A549 (cell line): ENCODE measurements around the gene SNX25. TPM values are rescaled to one million over a fixed set of nuclear protein-coding genes. Genes with fewer than 3 reads are reported as not detected.
A peak's percentile ranks its signal among the peaks of the same experiment; 100 is the strongest.

ENCODE experiments used
- ATAC-seq, 2 experiments: fragments of 200-7000 bp in 1 of 2; fragments of >200 bp in 1 of 2; cut with Nextera tagmentation in 1 of 2; cut with Tn5 transposase in 1 of 2; 3 replicates each; pipeline versions ENCODE4 v1.8.0 to v1.9.1; 2018 to 2020; ENCODE audit warnings: mild to moderate bottlenecking in 1 of 2, moderate library complexity in 1 of 2
- CTCF ChIA-PET: fragments of 300-600 bp; sonication (Branson Sonifier 250); formaldehyde crosslinking; extraction: SDS; loops from one replicate; lab custom pipeline; 2021; ENCODE audit warnings: antibody characterized with exemption, inconsistent platforms; lab: Yijun Ruan, JAX
- POLR2A ChIA-PET: fragments of 350-600 bp; formaldehyde crosslinking; extraction: SDS; loops from one replicate; lab custom pipeline; 2021; ENCODE audit warnings: antibody characterized with exemption, inconsistent platforms; lab: Yijun Ruan, JAX
- DNase-seq, 2 experiments: peaks; one replicate each; pipeline versions ENCODE4 v3.0.0 to v3.0.0-alpha.2; 2011 to 2016; ENCODE audit warnings: low read depth in 1 of 2, low spot score in 1 of 2
- FAIRE-seq: peaks from 2 replicates; lab custom pipeline; 2011; peaks lifted over from hg19 to GRCh38; lab: Jason Lieb, UNC
- H3K27ac ChIP-seq, 2 experiments: fragments of >200 bp; sonication (Bioruptor Twin); formaldehyde crosslinking; 3 replicates each; pipeline ENCODE4 v1.5.1; 2016 to 2017
- H3K4me1 ChIP-seq: fragments of >200 bp; sonication (Bioruptor Twin); formaldehyde crosslinking; 3 replicates; pipeline ENCODE4 v1.6.1; 2016
- H3K4me2 ChIP-seq: fragments of >200 bp; sonication (Bioruptor Twin); formaldehyde crosslinking; 3 replicates; pipeline ENCODE4 v1.6.1; 2016
- H3K4me3 ChIP-seq: fragments of >200 bp; sonication (Bioruptor Twin); formaldehyde crosslinking; 3 replicates; pipeline ENCODE4 v1.5.1; 2016
- H3K9me3 ChIP-seq: fragments of >200 bp; sonication (Bioruptor Twin); formaldehyde crosslinking; 3 replicates; pipeline ENCODE4 v1.6.1; 2016
- CBX2 ChIP-seq: fragments of 200-600 bp; sonication (generic); IDR thresholded peaks from 2 replicates; pipeline ENCODE4 v1.6.1; 2016; ENCODE audit warnings: low read depth, mild to moderate bottlenecking, borderline replicate concordance
- CBX8 ChIP-seq: fragments of 200-600 bp; sonication (generic); IDR thresholded peaks from 2 replicates; pipeline ENCODE4 v1.6.1; 2016
- CHD2 ChIP-seq: fragments of 150-350 bp; IDR thresholded peaks from 2 replicates; pipeline ENCODE4 v1.6.1; 2014; ENCODE audit warnings: low read length; ENCODE audit not compliant: partially characterized antibody
- CTCF ChIP-seq: fragments of >200 bp; sonication (Bioruptor Twin); formaldehyde crosslinking; IDR thresholded peaks from 3 replicates; pipeline ENCODE4 v1.5.1; 2016
- EHMT2 ChIP-seq: fragments of 200-600 bp; sonication (generic); IDR thresholded peaks from 2 replicates; pipeline ENCODE4 v1.6.1; 2016; ENCODE audit warnings: antibody characterized with exemption, low read depth, mild to moderate bottlenecking, moderate library complexity
- ELK1 ChIP-seq: fragments of 150-350 bp; IDR thresholded peaks from 2 replicates; pipeline ENCODE4 v1.6.1; 2014; ENCODE audit warnings: low read depth, mild to moderate bottlenecking, low read length
- EP300 ChIP-seq, 2 experiments: fragments of >200 bp; sonication (Bioruptor Twin); formaldehyde crosslinking; IDR thresholded peaks; 2 replicates in 1 of 2; 3 replicates in 1 of 2; pipeline ENCODE4 v1.6.1; 2016 to 2017
- FOSB ChIP-seq: fragments of 250-450 bp; sonication (Bioruptor Pico); IDR thresholded peaks from 2 replicates; pipeline ENCODE4 v1.5.0; 2020; ENCODE audit warnings: mild to moderate bottlenecking, moderate library complexity
- FOSL2 ChIP-seq, 2 experiments: fragments of 450-650 bp in 1 of 2; fragments of >200 bp in 1 of 2; sonication (Bioruptor Twin) in 1 of 2; formaldehyde crosslinking; IDR thresholded peaks; 2 replicates each; pipeline versions ENCODE4 v1.5.0 to v1.6.1; 2016 to 2020; ENCODE audit warnings: mild to moderate bottlenecking in 1 of 2, moderate library complexity in 1 of 2
- GATA3 ChIP-seq: IDR thresholded peaks from 2 replicates; pipeline ENCODE4 v1.6.1; 2012; ENCODE audit warnings: borderline replicate concordance
- HOXA7 ChIP-seq: fragments of 250-450 bp; sonication (Bioruptor Pico); IDR thresholded peaks from 2 replicates; pipeline ENCODE4 v1.5.0; 2020; ENCODE audit warnings: mild to moderate bottlenecking, moderate library complexity
- HOXB5 ChIP-seq: fragments of 250-450 bp; sonication (Bioruptor Pico); IDR thresholded peaks from 2 replicates; pipeline ENCODE4 v1.5.0; 2020; ENCODE audit warnings: mild to moderate bottlenecking, moderate library complexity
- KDM1A ChIP-seq: fragments of 200-600 bp; sonication (generic); IDR thresholded peaks from 2 replicates; pipeline ENCODE4 v1.6.1; 2016; ENCODE audit warnings: low read depth, mild to moderate bottlenecking
- KDM5A ChIP-seq: fragments of 200-600 bp; sonication (generic); IDR thresholded peaks from 2 replicates; pipeline ENCODE4 v1.6.1; 2016; ENCODE audit warnings: antibody characterized with exemption, mild to moderate bottlenecking
- MYC ChIP-seq: IDR thresholded peaks from 2 replicates; pipeline ENCODE4 v1.6.1; 2012; ENCODE audit warnings: mild to moderate bottlenecking, inconsistent platforms, low read length, improper control_type of control experiment, borderline replicate concordance
- NR3C1 ChIP-seq: fragments of >200 bp; sonication (Bioruptor Twin); formaldehyde crosslinking; IDR thresholded peaks from 3 replicates; pipeline ENCODE4 v1.6.1; 2017
- POLR2AphosphoS2 ChIP-seq: conservative IDR thresholded peaks from 2 replicates; pipeline ENCODE4 v1.6.1; 2012; ENCODE audit warnings: low read length, improper control_type of control experiment, inconsistent platforms
- RAD21 ChIP-seq, 2 experiments: fragments of >200 bp in 1 of 2; sonication (Bioruptor Twin) in 1 of 2; formaldehyde crosslinking in 1 of 2; IDR thresholded peaks in 1 of 2; conservative IDR thresholded peaks in 1 of 2; 2 replicates in 1 of 2; 3 replicates in 1 of 2; pipeline ENCODE4 v1.6.1; 2012 to 2018; ENCODE audit warnings: inconsistent platforms in 1 of 2
- RARB ChIP-seq: fragments of 250-450 bp; sonication (Bioruptor Pico); IDR thresholded peaks from 2 replicates; pipeline ENCODE4 v1.8.0; 2021; ENCODE audit warnings: mild to moderate bottlenecking, moderate library complexity
- RFX5 ChIP-seq: fragments of 450-650 bp; IDR thresholded peaks from 2 replicates; pipeline ENCODE4 v1.7.1; 2014; ENCODE audit warnings: antibody characterized with exemption, mild to moderate bottlenecking, moderate library complexity
- SMC3 ChIP-seq: fragments of >200 bp; sonication (Bioruptor Twin); formaldehyde crosslinking; IDR thresholded peaks from 3 replicates; pipeline ENCODE4 v1.6.1; 2018; ENCODE audit warnings: inconsistent platforms
- ZNF302 ChIP-seq: fragments of 250-450 bp; sonication (Bioruptor Pico); IDR thresholded peaks from 2 replicates; pipeline ENCODE4 v1.9.0; 2021; ENCODE audit warnings: inconsistent platforms, mild to moderate bottlenecking, moderate library complexity
- ZSCAN20 ChIP-seq: fragments of 250-450 bp; sonication (Bioruptor Pico); IDR thresholded peaks from 2 replicates; pipeline ENCODE4 v1.8.0; 2022; ENCODE audit warnings: mild to moderate bottlenecking, moderate library complexity
- WGBS: methylation state at CpG from one replicate; pipeline ENCODE4 v1.1.6; 2017; ENCODE audit errors: missing lambda C conversion rate; 5-methylcytosine and 5-hydroxymethylcytosine counted together
- polyA plus RNA-seq, 4 experiments: library from polyadenylated mRNA; depleted of rRNA in 3 of 4; stranded (reverse); fragments of >200 nt; fragmentation: RNase III in 1 of 4; extraction: RNeasy Plus Mini Kit Qiagen cat#74134 plus additional on column Dnase treatment in 1 of 4; gene quantifications; 2 replicates in 3 of 4; 3 replicates in 1 of 4; pipeline ENCODE4 v1.2.3, GENCODE V29; 2011 to 2017
- TF ChIP-seq, protein P1 (sequence below): fragments of >200 bp; sonication (Bioruptor Twin); formaldehyde crosslinking; IDR thresholded peaks from 3 replicates; pipeline ENCODE4 v1.6.1; 2016
- TF ChIP-seq, protein P2 (sequence below): fragments of 200-600 bp; sonication (generic); IDR thresholded peaks from 2 replicates; pipeline ENCODE4 v1.6.1; 2016; ENCODE audit warnings: antibody characterized with exemption, mild to moderate bottlenecking, moderate library complexity
- TF ChIP-seq, protein P3 (sequence below): fragments of 250-450 bp; sonication (Bioruptor Pico); IDR thresholded peaks from 2 replicates; pipeline ENCODE4 v1.5.0; 2020; ENCODE audit warnings: low read depth, mild to moderate bottlenecking, moderate library complexity

The SNX25 gene
- polyA plus RNA-seq, 2 of the 4 experiments (the other 2 are of a cell fraction): 10.1 to 13.0 TPM

DNA sequence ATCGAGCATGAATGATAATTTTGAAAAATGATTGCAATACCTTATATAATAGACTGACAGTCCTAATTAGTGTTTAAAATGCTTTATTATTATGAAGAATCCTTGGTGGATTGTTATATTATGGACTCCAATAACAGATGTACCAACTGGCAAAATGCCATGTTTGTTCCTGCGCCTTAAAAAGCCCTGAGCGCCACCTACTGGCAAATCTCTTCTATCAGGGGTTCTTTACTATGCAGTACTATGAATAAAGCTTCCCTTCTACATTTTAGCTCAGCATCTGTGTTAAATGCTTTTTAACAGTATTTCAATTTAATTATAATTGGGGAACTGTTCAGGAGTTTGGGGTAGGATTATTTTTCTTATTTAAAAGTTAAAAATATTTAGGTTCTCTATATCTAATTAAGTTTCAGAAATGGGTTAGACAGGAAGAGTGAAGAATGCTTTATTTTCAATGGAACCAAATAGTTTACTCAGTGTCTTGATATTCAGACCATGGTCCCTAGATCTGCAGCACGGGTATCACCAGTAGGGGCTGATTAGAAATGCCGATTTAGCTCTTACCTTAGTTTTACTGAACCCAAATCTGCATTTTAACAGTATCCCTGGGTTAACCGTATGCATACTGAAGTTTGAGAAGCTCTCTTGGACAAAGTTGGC lies 25.6 kb upstream of the SNX25 start:
- FAIRE-seq: no peak
- POLR2A ChIA-PET: no interaction called here

DNA sequence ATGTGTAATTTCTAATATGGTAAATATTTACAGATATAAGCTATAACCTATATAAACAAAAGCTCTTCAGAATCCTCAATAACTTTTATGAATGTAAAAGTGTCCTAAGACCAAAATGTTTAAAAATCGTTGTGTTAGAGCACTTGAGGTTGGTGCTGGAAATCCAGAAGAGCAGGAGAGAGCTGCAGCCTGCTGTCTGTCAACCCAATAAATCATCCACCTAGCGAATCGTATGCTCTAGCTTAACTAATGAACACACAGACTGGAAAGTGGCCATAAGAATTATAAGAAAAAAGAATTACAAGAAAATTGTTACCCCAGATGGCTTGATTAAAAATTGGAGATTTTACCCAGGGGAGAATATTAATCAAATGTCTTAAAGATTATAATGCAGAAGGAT lies 22.6 kb upstream of the SNX25 start:
- WGBS: 67% methylated on average over 3 of the region's 3 CpGs
- no peak for FAIRE-seq

More for the DNA sequence above, 25.6 kb upstream of the SNX25 start:
- DNase-seq (peak; percentile 49 to 82), ATAC-seq (peak; percentile 39 to 84; a peak in 4 of 6 replicates)
- H3K9me3 ChIP-seq: no peaks in the 10 kb centered on the region
- H3K4me1 ChIP-seq: peaks cover 4% of the 10 kb centered on the region; the same call in 1 of the 3 replicates
- H3K4me2 ChIP-seq: no peak overlapping the region
- CTCF ChIA-PET: interaction anchor here (0.6 to 2.7 kb wide), 17 partner anchors 10 to 1928 kb away, joined by 3 to 25 read pairs (median 4); partner anchors contain the start of gene UFSP2
- TF ChIP-seq RFX5 (no peak), CBX8 (no peak), CTCF (peak; percentile 71), RAD21 (conservative IDR thresholded peaks at IDR 0.05 in 1 of 2, IDR thresholded peaks at IDR 0.05 in 1 of 2) (peak; percentile 52 to 59), SMC3 (peak; percentile 30; the same call in 1 of the 3 replicates)
- H3K27ac ChIP-seq: no peak overlapping the region
- 28% methylated on average over 6 of the region's 6 CpGs for WGBS
- H3K4me3 ChIP-seq: no peak overlapping the region

DNA sequence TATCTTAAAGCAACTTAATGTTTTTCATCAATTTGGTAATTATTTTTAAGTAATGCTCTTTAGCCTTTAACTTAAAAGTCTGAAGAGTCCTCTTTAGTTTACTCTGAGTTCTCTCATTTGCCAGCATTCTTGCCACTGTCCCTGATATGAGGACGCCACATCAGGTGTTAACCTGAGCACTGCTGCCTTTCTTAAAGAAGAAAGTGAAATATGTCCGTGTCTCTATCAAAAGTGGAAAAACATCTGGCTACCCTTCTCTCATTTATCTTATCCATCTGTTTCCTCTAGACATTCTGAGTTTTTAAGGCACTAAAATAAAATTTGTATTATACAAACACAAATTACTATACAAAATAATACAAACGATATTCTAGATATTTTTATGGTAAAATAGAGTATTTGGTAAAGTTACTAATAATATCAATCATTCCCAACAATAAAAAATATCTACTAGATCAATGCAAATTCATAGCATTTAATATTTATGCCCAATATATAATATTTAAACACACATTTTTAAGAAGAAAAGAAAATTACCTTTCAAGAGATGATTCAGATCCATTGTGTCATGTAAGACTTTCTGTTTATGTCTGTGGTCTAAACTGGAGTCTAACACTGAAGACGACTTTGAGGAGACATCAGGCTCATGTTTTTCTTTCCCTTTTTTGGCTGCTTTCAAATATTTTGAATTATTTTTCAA lies 19.6 kb upstream of the SNX25 start:
- no peaks in the 10 kb centered on the region for H3K4me1 ChIP-seq
- no peak overlapping the region for H3K4me2 ChIP-seq
- FAIRE-seq (no peak), ATAC-seq (no peak), DNase-seq (no peak)
- H3K4me3 ChIP-seq: no peak overlapping the region
- no peaks in the 10 kb centered on the region for H3K9me3 ChIP-seq
- no peak overlapping the region for H3K27ac ChIP-seq
- WGBS: 81% methylated on average over 4 of the region's 4 CpGs
- ChIA-PET POLR2A (no interaction called here), CTCF (no interaction called here)
- TF ChIP-seq CHD2: no peak
- TF ChIP-seq HOXB5 (CRISPR knock-in tag): no peak
- TF ChIP-seq, protein P1, sequence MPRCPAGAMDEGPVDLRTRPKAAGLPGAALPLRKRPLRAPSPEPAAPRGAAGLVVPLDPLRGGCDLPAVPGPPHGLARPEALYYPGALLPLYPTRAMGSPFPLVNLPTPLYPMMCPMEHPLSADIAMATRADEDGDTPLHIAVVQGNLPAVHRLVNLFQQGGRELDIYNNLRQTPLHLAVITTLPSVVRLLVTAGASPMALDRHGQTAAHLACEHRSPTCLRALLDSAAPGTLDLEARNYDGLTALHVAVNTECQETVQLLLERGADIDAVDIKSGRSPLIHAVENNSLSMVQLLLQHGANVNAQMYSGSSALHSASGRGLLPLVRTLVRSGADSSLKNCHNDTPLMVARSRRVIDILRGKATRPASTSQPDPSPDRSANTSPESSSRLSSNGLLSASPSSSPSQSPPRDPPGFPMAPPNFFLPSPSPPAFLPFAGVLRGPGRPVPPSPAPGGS: no peak
- no peak for TF ChIP-seq GATA3
- TF ChIP-seq ZNF302 (CRISPR knock-in tag): no peak
- TF ChIP-seq EHMT2: no peak
- no peak for TF ChIP-seq HOXA7 (CRISPR knock-in tag)
- TF ChIP-seq, protein P2, sequence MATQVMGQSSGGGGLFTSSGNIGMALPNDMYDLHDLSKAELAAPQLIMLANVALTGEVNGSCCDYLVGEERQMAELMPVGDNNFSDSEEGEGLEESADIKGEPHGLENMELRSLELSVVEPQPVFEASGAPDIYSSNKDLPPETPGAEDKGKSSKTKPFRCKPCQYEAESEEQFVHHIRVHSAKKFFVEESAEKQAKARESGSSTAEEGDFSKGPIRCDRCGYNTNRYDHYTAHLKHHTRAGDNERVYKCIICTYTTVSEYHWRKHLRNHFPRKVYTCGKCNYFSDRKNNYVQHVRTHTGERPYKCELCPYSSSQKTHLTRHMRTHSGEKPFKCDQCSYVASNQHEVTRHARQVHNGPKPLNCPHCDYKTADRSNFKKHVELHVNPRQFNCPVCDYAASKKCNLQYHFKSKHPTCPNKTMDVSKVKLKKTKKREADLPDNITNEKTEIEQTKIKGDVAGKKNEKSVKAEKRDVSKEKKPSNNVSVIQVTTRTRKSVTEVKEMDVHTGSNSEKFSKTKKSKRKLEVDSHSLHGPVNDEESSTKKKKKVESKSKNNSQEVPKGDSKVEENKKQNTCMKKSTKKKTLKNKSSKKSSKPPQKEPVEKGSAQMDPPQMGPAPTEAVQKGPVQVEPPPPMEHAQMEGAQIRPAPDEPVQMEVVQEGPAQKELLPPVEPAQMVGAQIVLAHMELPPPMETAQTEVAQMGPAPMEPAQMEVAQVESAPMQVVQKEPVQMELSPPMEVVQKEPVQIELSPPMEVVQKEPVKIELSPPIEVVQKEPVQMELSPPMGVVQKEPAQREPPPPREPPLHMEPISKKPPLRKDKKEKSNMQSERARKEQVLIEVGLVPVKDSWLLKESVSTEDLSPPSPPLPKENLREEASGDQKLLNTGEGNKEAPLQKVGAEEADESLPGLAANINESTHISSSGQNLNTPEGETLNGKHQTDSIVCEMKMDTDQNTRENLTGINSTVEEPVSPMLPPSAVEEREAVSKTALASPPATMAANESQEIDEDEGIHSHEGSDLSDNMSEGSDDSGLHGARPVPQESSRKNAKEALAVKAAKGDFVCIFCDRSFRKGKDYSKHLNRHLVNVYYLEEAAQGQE: no peak
- TF ChIP-seq RARB (CRISPR knock-in tag): no peak

More for the DNA sequence above, 22.6 kb upstream of the SNX25 start:
- no peak overlapping the region for H3K4me2 ChIP-seq
- no peaks in the 10 kb centered on the region for H3K9me3 ChIP-seq
- TF ChIP-seq RAD21 (conservative IDR thresholded peaks at IDR 0.05 in 1 of 2, IDR thresholded peaks at IDR 0.05 in 1 of 2) (no peak), POLR2AphosphoS2 (no peak), KDM5A (no peak), ZSCAN20 (no peak), ELK1 (no peak), EP300 (IDR thresholded peaks at IDR 0.05) (no peak), CBX2 (no peak), KDM1A (no peak), FOSL2 (IDR thresholded peaks at IDR 0.05) (no peak), FOSL2 (CRISPR knock-in tag; IDR thresholded peaks at IDR 0.05) (no peak), NR3C1 (no peak), FOSB (no peak), CHD2 (no peak), MYC (no peak), GATA3 (no peak)
- TF ChIP-seq, protein P3, sequence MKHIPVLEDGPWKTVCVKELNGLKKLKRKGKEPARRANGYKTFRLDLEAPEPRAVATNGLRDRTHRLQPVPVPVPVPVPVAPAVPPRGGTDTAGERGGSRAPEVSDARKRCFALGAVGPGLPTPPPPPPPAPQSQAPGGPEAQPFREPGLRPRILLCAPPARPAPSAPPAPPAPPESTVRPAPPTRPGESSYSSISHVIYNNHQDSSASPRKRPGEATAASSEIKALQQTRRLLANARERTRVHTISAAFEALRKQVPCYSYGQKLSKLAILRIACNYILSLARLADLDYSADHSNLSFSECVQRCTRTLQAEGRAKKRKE (CRISPR knock-in tag): no peak
- POLR2A ChIA-PET: no interaction called here
- H3K4me1 ChIP-seq: peaks cover 3% of the 10 kb centered on the region; the same call in 1 of the 3 replicates
- no peak for ATAC-seq
- H3K27ac ChIP-seq: no peak overlapping the region
- no peak overlapping the region for H3K4me3 ChIP-seq
- DNase-seq: no peak
- CTCF ChIA-PET: interaction anchor here (0.9 to 1.7 kb wide), 2 partner anchors 9 to 15 kb away, joined by 3 read pairs; no protein-coding TSS in a partner anchor
